Measurements from ENCODE around the gene MAMSTR. TPM values are rescaled to one million over a fixed set of nuclear protein-coding genes. Genes with fewer than 3 reads are reported as not detected.

MAMSTR gene
- total RNA-seq, 4 donors from 2014 or later, result 0.36 to 3.0 (median 1.0) TPM

DNA sequence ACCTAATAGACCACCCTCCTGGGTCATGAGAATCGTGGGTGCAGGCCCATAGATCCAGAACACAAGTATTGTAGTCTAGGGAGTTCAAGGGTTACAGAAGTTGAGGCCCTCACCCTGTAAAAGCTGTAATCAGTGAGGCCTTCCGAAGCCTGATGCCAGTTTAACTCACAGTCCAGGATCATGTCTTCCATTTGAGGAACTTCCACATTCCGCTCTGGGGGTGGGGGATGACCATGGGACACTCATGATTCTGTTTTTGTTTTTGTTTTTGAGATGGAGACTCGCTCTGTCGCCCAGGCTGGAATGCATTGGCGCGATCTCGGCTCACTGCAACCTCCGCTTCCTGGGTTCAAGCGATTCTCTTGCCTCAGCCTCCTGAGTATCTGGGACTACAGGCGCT, 22.6 kb upstream of the MAMSTR start:
- no peak for DNase-seq (ENCODE audit: low spot score)
- no peak for ATAC-seq (ENCODE audit: low FRiP score)

DNA sequence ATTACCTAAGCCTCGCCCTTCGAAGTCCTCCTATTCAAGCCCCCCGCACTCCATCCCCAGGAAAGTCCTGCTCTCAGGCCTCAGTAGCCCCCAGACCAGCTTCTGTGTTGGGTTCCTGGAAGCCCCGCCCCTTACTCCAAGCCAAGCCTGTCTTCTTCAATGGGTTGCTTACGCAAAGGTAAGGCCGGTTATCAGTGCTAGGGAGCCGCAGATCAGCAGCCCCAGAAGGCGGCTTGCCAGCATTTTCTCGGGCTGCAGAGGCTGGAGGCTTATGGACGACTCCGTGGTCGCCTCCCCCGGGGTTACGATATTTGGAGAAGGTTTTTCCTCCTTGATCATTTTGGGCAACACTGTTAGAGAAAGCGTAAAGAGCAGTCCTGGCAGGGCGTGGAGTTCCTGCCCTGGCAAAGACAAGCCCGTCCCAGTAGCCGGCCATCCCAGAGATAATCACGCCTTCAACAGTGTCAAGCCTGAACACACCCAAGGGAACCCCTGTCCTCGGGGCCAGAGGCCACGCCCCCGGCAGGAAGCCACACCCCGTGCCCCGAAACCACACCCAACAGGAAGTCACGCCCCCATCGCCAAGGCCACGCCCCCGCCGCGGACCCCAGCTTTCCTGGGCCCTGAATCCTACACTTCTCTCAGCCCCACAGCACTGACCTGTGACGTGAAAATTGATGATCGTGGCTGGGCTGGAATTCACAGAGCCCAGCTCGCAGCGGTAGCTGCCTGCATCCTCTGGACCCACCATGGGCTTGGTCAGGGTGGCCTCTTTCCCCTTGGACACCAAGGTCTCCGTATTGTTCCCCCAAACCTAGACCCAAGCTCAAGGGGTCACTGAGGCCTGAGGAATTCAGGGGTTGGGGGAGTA, 21.8 kb upstream of the MAMSTR start:
- ATAC-seq (ENCODE audit: low FRiP score) (peak; percentile 34), DNase-seq (ENCODE audit: low spot score) (no peak)
- TF ChIP-seq, protein P1, sequence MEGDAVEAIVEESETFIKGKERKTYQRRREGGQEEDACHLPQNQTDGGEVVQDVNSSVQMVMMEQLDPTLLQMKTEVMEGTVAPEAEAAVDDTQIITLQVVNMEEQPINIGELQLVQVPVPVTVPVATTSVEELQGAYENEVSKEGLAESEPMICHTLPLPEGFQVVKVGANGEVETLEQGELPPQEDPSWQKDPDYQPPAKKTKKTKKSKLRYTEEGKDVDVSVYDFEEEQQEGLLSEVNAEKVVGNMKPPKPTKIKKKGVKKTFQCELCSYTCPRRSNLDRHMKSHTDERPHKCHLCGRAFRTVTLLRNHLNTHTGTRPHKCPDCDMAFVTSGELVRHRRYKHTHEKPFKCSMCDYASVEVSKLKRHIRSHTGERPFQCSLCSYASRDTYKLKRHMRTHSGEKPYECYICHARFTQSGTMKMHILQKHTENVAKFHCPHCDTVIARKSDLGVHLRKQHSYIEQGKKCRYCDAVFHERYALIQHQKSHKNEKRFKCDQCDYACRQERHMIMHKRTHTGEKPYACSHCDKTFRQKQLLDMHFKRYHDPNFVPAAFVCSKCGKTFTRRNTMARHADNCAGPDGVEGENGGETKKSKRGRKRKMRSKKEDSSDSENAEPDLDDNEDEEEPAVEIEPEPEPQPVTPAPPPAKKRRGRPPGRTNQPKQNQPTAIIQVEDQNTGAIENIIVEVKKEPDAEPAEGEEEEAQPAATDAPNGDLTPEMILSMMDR (IDR thresholded peaks at IDR 0.05), result no peak

More for the DNA sequence above, 22.6 kb upstream of the MAMSTR start:
- TF ChIP-seq, protein P1 (IDR thresholded peaks at IDR 0.05), result no peak

DNA sequence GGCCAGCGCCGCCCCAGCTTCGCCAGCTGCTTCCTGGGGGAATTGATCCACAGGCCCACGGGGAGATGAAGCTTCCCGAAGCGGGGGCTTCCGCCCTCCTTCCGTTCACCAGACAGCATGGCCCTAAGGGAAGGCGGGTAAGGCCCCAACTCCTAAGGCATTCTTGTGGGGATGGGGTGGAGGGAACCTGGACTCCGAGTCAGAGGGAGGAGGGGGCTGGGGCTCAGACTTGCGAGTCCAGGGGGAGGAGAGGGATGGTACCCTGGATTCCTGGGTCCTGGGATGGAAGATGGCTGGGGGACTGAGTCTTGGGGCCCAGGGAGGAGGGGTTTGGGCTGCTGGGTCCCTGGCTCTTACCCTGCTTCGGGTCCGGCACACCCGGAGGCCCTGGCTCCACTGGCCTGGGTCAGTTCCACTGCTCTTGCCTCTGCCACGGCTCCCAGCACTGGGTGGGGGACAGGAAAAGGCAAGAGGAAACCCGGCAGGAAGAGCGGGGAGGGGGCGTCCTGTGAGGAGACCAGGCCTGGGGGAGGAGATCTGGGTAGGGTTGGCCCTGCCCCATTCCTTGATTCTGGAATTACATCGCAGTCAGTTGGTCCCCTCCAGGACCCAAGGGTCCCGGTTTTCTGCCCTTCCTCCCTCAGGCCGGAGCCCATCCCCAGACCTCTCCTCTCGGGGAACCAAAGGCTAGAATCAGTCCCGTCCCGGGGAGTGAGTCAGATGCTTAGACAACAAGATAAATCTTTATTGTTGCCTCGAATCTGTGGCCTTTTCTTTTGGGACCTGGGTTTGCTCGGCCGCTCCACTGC, 20.8 kb upstream of the MAMSTR start, which contains the start of gene RASIP1:
Gene RASIP1 (minus strand): TSS at position 447 of the 809 bp plus-strand sequence. CDS start 328 bp downstream, at position 119.
- TF ChIP-seq, protein P1 (IDR thresholded peaks at IDR 0.05), result no peak
- DNase-seq (ENCODE audit: low spot score), result no peak
- ATAC-seq (ENCODE audit: low FRiP score), result no peak

DNA sequence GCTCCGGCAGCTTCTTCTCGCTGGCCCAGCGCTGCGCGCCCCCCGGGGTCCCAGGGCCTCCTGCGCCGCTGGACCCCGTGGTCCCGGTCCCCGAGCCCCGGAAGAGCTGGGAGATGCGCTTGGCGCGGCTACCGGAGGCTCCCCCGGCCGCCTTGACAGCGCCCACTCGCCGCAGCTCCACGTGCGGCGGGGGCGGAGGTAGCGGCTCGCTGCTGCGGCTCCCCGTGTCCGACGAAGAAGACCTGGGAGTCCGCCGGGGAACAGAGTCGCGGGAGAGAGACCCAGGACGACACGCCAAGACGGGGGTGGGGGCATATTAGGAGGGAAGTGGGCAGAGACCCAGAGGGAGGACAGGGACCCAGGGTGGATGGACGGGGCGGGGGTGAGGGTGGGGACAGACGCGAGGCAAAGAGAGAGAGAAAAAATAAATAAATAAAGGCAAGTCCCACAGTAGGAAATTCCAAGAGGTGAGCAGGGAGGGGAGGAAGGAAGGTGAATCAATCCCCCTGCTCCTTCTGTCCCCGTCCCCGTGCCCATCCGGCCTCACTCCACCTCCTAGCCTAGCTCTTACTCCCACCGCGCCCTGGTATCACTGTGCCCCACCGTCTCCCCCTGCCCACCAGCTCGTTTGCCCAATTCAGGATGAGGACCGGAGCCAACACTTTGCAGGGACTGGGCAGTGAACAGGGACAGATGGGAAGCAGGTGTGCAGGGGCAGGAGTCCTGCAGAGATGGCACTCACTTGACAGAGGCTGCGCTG, 20.1 kb upstream of the MAMSTR start:
- TF ChIP-seq, protein P1 (IDR thresholded peaks at IDR 0.05), result no peak
- no peak for ATAC-seq (ENCODE audit: low FRiP score)

DNA sequence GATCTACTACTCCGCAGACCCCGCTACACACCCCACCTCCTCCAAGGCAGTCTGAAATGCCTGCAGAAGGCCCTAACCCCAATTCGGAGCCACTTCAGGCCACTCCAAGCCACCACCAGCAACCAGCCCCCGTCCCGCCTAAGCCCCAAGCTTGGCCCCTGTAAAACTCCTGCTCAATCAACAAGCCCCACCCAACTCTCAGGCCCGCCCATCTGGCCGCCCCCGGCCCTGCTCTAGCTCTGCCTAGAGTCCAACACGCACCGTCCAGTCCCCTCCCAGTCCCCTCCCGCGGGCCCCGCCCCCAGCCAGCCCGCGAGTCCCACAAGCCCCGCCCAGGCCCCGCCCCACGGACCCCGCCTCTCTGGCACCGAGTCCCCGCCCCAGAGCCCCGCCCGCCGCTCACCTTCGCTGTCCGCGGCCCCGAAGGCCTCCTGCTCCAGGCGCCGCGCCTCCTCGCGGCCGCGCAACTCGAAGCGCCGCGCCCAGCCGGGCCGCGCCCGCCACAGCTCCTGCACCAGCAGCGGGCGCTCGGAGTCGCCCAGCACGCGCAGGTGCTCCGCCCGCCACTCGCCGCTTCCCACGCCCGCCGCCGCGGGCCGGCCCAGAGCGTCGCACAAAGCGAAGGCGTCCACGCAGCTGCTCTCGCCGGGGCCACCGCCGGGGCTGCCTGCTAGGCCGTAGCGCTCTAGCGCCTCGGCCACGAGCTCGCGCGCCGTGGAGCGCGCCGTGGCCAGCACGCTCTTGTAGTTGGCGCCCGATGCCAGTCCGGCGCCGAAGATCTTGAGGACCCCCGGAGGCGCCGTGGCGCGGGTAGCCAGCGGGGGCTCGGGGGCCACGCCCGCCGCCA, 19.3 kb upstream of the MAMSTR start:
- peak; percentile 85 for ATAC-seq (ENCODE audit: low FRiP score)
- TF ChIP-seq, protein P1 (IDR thresholded peaks at IDR 0.05), result no peak
- DNase-seq (ENCODE audit: low spot score), result peak; percentile 85

More for the DNA sequence above, 20.1 kb upstream of the MAMSTR start:
- DNase-seq (ENCODE audit: low spot score), result no peak
